A549 (cell line): ENCODE data around the gene FAR2.

Experiments used
- CTCF ChIP-seq: fragments of >200 bp; sonication (Bioruptor Twin); formaldehyde crosslinking; IDR thresholded peaks from 3 replicates; pipeline ENCODE4 v1.5.1; 2016
- HMGXB4 ChIP-seq: fragments of 250-450 bp; sonication (Bioruptor Pico); IDR thresholded peaks from 2 replicates; pipeline ENCODE4 v1.5.0; 2021; ENCODE audit warnings: mild to moderate bottlenecking, moderate library complexity, borderline replicate concordance
- NFE2L2 ChIP-seq: fragments of 150-350 bp; conservative IDR thresholded peaks from 2 replicates; pipeline ENCODE4 v1.6.1; 2014; ENCODE audit warnings: low read length
- PBX3 ChIP-seq: IDR thresholded peaks from 2 replicates; pipeline ENCODE4 v1.6.1; 2012
- POLR2A ChIP-seq: IDR thresholded peaks from 2 replicates; pipeline ENCODE4 v1.6.1; 2012; ENCODE audit warnings: mild to moderate bottlenecking, low read length

- TF ChIP-seq CTCF = no peak
- TF ChIP-seq NFE2L2 = no peak
- no peak for TF ChIP-seq POLR2A
- TF ChIP-seq PBX3 = no peak
- no peak for TF ChIP-seq HMGXB4 (CRISPR knock-in tag)
These were observed 155.3 kb downstream of the FAR2 start for GRCh38 chr12:29304388-29304787.
